IMR-90 (cell line): ENCODE measurements around the gene PKP3. TPM values are rescaled to one million over a fixed set of nuclear protein-coding genes. Genes with fewer than 3 reads are reported as not detected.
A peak's percentile ranks its signal among the peaks of the same experiment; 100 is the strongest.

Source experiments
- ATAC-seq: fragments of 200-7000 bp; cut with Tn5 transposase; 2 replicates; pipeline ENCODE4 v1.9.1; 2020; ENCODE audit warnings: low read depth, mild to moderate bottlenecking, moderate library complexity
- BruUV-seq: library from RNA; stranded (reverse); fragments of 400-500 nt; replicated peaks from 2 replicates; lab custom pipeline; 2021; lab: Mats Ljungman, UMichigan
- CTCF ChIA-PET: fragments of 300-600 bp; formaldehyde crosslinking; extraction: SDS; loops from one replicate; lab custom pipeline; 2021; ENCODE audit warnings: antibody characterized with exemption; lab: Yijun Ruan, JAX
- POLR2A ChIA-PET: fragments of 300-600 bp; sonication (Branson Sonifier 250); formaldehyde crosslinking; loops from one replicate; lab custom pipeline; 2022; ENCODE audit warnings: antibody characterized with exemption; ENCODE audit not compliant: unreplicated experiment; lab: Charles Lee
- DNase-seq: peaks from one replicate; pipeline ENCODE4 v3.0.0; 2013
- H2AFZ ChIP-seq: replicated peaks from 2 replicates; pipeline ENCODE3; 2013; ENCODE audit warnings: low read length, mild to moderate bottlenecking; ENCODE audit not compliant: poor library complexity
- H2AK5ac ChIP-seq: 2 replicates; pipeline ENCODE4 v1.6.1; 2013; ENCODE audit warnings: low read depth, low read length, inconsistent platforms
- H2AK9ac ChIP-seq: replicated peaks from 2 replicates; pipeline ENCODE3; 2013; ENCODE audit warnings: mild to moderate bottlenecking, low read depth, low read length, moderate library complexity; ENCODE audit not compliant: poor library complexity
- H2BK120ac ChIP-seq: 2 replicates; pipeline ENCODE4 v1.6.1; 2013; ENCODE audit warnings: low read depth, low read length, inconsistent platforms
- H2BK15ac ChIP-seq: 3 replicates; pipeline ENCODE4 v1.6.1; 2013; ENCODE audit warnings: low read depth, low read length, inconsistent platforms
- H2BK20ac ChIP-seq: 2 replicates; pipeline ENCODE4 v1.6.1; 2013; ENCODE audit warnings: low read depth, mild to moderate bottlenecking, inconsistent platforms, low read length, moderate library complexity
- H2BK5ac ChIP-seq: 2 replicates; pipeline ENCODE4 v1.6.1; 2013; ENCODE audit warnings: mild to moderate bottlenecking, low read depth, low read length, inconsistent platforms; ENCODE audit not compliant: poor library complexity, severe bottlenecking
- H3K14ac ChIP-seq: replicated peaks from 2 replicates; pipeline ENCODE4 v1.6.1; 2013; ENCODE audit warnings: low read depth, low read length, inconsistent platforms
- H3K18ac ChIP-seq: 2 replicates; pipeline ENCODE4 v1.6.1; 2013; ENCODE audit warnings: low read depth, low read length, control low read depth
- H3K23ac ChIP-seq: 2 replicates; pipeline ENCODE4 v1.6.1; 2013; ENCODE audit warnings: low read depth, low read length, inconsistent platforms
- H3K27ac ChIP-seq: 2 replicates; pipeline ENCODE4 v1.5.1; 2013; ENCODE audit warnings: mild to moderate bottlenecking, control low read depth, low read length; ENCODE audit not compliant: insufficient read depth
- H3K27me3 ChIP-seq: 2 replicates; pipeline ENCODE4 v1.6.1; 2013; ENCODE audit warnings: low read length; ENCODE audit not compliant: control insufficient read depth, insufficient read depth
- H3K36me3 ChIP-seq: 2 replicates; pipeline ENCODE4 v1.6.1; 2013; ENCODE audit warnings: low read length, mixed read lengths; ENCODE audit not compliant: control insufficient read depth, insufficient read depth
- H3K4ac ChIP-seq: 2 replicates; pipeline ENCODE4 v1.6.1; 2013; ENCODE audit warnings: low read depth, low read length, inconsistent platforms
- H3K4me1 ChIP-seq: 2 replicates; pipeline ENCODE4 v1.6.1; 2013; ENCODE audit warnings: low read length, mixed read lengths; ENCODE audit not compliant: control insufficient read depth, insufficient read depth
- H3K4me2 ChIP-seq: 2 replicates; pipeline ENCODE4 v1.6.1; 2013; ENCODE audit warnings: low read depth, mild to moderate bottlenecking, control low read depth, low read length, moderate library complexity
- H3K4me3 ChIP-seq: 2 replicates; pipeline ENCODE4 v1.5.1; 2013; ENCODE audit warnings: low read depth, mild to moderate bottlenecking, control low read depth, low read length, moderate library complexity; ENCODE audit not compliant: insufficient read depth
- H3K56ac ChIP-seq: 2 replicates; pipeline ENCODE4 v1.6.1; 2013; ENCODE audit warnings: low read length, inconsistent platforms; ENCODE audit not compliant: insufficient read depth; ENCODE audit errors: extremely low read depth
- H3K79me1 ChIP-seq, 2 experiments: 2 replicates each; pipeline ENCODE4 v1.6.1; 2013; ENCODE audit warnings: low read length in 2 of 2, inconsistent platforms in 1 of 2, low read depth in 1 of 2
- H3K9ac ChIP-seq: 2 replicates; pipeline ENCODE4 v1.6.1; 2013; ENCODE audit warnings: low read depth, low read length, control low read depth
- H3K9me1 ChIP-seq: 2 replicates; pipeline ENCODE4 v1.6.1; 2013; ENCODE audit warnings: low read length, inconsistent platforms; ENCODE audit not compliant: insufficient read depth
- H3K9me3 ChIP-seq: 2 replicates; pipeline ENCODE4 v1.6.1; 2013; ENCODE audit warnings: low read length; ENCODE audit not compliant: control insufficient read depth, insufficient read depth
- H4K20me1 ChIP-seq: 2 replicates; pipeline ENCODE4 v1.6.1; 2013; ENCODE audit warnings: low read length, inconsistent platforms; ENCODE audit not compliant: insufficient read depth
- H4K5ac ChIP-seq: 2 replicates; pipeline ENCODE4 v1.6.1; 2013; ENCODE audit warnings: mild to moderate bottlenecking, low read depth, low read length, control low read depth
- H4K8ac ChIP-seq, 2 experiments: 2 replicates each; pipeline ENCODE4 v1.6.1; 2013; ENCODE audit warnings: low read depth in 2 of 2, low read length in 2 of 2, control low read depth in 1 of 2, inconsistent platforms in 1 of 2
- H4K91ac ChIP-seq: 2 replicates; pipeline ENCODE4 v1.6.1; 2013; ENCODE audit warnings: low read depth, low read length, inconsistent platforms; ENCODE audit not compliant: insufficient read depth
- FOS ChIP-seq: fragments of 150-350 bp; IDR thresholded peaks from 2 replicates; pipeline ENCODE4 v1.6.1; 2016; ENCODE audit warnings: low read depth, low read length
- MXI1 ChIP-seq: IDR thresholded peaks from 2 replicates; pipeline ENCODE4 v1.6.1; 2012; ENCODE audit warnings: low read depth, mild to moderate bottlenecking, low read length, moderate library complexity, borderline replicate concordance
- WGBS, 2 experiments: methylation state at CpG; one replicate each; pipeline versions ENCODE4 v1.1.5 to v1.1.7; 2013; ENCODE audit warnings: missing lambda C conversion rate in 2 of 2; ENCODE audit not compliant: insufficient read length in 1 of 2; ENCODE audit errors: extremely low coverage in 2 of 2; 5-methylcytosine and 5-hydroxymethylcytosine counted together
- dilution Hi-C: fragments of 300-500 bp; cut with HindIII; formaldehyde crosslinking; loops from one replicate; pipeline ENCODE4 v1.14.3; 2018; ENCODE audit warnings: low sequenced_read_pairs; ENCODE audit not compliant: unreplicated experiment
- in situ Hi-C: fragments of 300-500 bp; cut with MboI; formaldehyde crosslinking; loops from 3 replicates; pipeline ENCODE4 v1.14.3; 2019; ENCODE audit warnings: low sequenced_read_pairs, inconsistent platforms, mixed read lengths
- intact Hi-C: fragments of 100-400 bp; cut with micrococcal nuclease; formaldehyde crosslinking; loops from 2 replicates; pipeline ENCODE4 v1.10.0; 2022
- polyA plus RNA-seq, 3 experiments: library from polyadenylated mRNA; depleted of rRNA; stranded (reverse); fragments of >200 nt; gene quantifications; 2 replicates each; pipeline ENCODE4 v1.2.3, GENCODE V29; 2012; ENCODE audit warnings: low replicate concordance in 1 of 3
- total RNA-seq: library from RNA; depleted of rRNA; stranded (reverse); fragments of >200 nt; gene quantifications from 2 replicates; pipeline ENCODE4 v1.2.3, GENCODE V29; 2012

The PKP3 gene
- total and polyA plus RNA-seq, 2 of the 4 experiments (the other 2 are of a cell fraction): 1.5 to 2.2 TPM

- POLR2A ChIA-PET: no interaction called here
- Histone ChIP-seq H3K4me3 (peak overlapping the region; percentile 90), H3K14ac (peak overlapping the region; percentile 1; the same call in 1 of the 2 replicates), H3K56ac (no peak overlapping the region), H3K27me3 (peaks cover 17% of the 10 kb centered on the region), H4K8ac (no peak overlapping the region), H3K9ac (peak overlapping the region; percentile 17; the same call in 1 of the 2 replicates), H3K27ac (no peak overlapping the region), H3K36me3 (peaks cover 16% of the 10 kb centered on the region), H2BK15ac (no peak overlapping the region), H3K9me1 (no peaks in the 10 kb centered on the region), H3K4me2 (peak overlapping the region; percentile 92), H3K4me1 (peaks cover 7% of the 10 kb centered on the region), H2AFZ (peak overlapping the region; percentile 85), H3K4ac (no peak overlapping the region), H3K79me1 (0 out of 4 replicates have a peak, but pooled peaks cover 0 to 2% of the 10 kb centered on the region in 2 experiments), H4K20me1 (peaks cover 13% of the 10 kb centered on the region; the same call in 1 of the 2 replicates), H2BK5ac (no peak overlapping the region), H4K5ac (no peak overlapping the region), H4K91ac (no peak overlapping the region), H2AK5ac (peak overlapping the region; percentile 58; the same call in 1 of the 2 replicates), H2AK9ac (peak overlapping the region; percentile 89), H2BK20ac (no peak overlapping the region), H3K18ac (no peak overlapping the region), H2BK120ac (no peak overlapping the region), H3K9me3 (no peaks in the 10 kb centered on the region), H3K23ac (peak overlapping the region; percentile 89)
- intact Hi-C loops (loop anchor here (10.0 kb wide), 1 partner anchor 76 kb away; the partner anchor contains the start of gene ANO9), in situ Hi-C loops (no loop called here), dilution Hi-C loops (no loop called here)
- CTCF ChIA-PET: interaction anchor here (1.3 kb wide), 1 partner anchor 80 kb away, joined by 3 read pairs; no protein-coding TSS in a partner anchor
- TF ChIP-seq MXI1: 0 out of 2 replicates have a peak, but pooled peaks have one; percentile 10
- TF ChIP-seq FOS: no peak
- no TSS peak for BruUV-seq
- ATAC-seq (peak; percentile 50), DNase-seq (peak; percentile 18)
- 10% methylated on average over 4 of the region's 61 CpGs; no CpG with 5 or more reads in 1 of the 2 experiments for WGBS, 2 experiments
These were observed 25.3 kb upstream of the PKP3 start for GRCh38 chr11:368414-369335.
